Endodermal cell (in vitro differentiated cells): ENCODE results near the gene CBLB. TPM values are rescaled to one million over a fixed set of nuclear protein-coding genes. Genes with fewer than 3 reads are reported as not detected.

Experiments used
- DNase-seq: peaks from one replicate; pipeline ENCODE4 v3.0.0-alpha.2; 2017
- H3K27ac ChIP-seq: 2 replicates; pipeline ENCODE4 v1.5.1; 2013; ENCODE audit warnings: mild to moderate bottlenecking, low read depth, low read length, moderate library complexity
- H3K27me3 ChIP-seq: 2 replicates; pipeline ENCODE4 v1.6.1; 2013; ENCODE audit warnings: mild to moderate bottlenecking, low read length, moderate library complexity; ENCODE audit not compliant: insufficient read depth, control insufficient read depth, poor library complexity, severe bottlenecking
- H3K36me3 ChIP-seq: 2 replicates; pipeline ENCODE4 v1.7.0; 2013; ENCODE audit warnings: mild to moderate bottlenecking, low read length, moderate library complexity; ENCODE audit not compliant: control insufficient read depth, insufficient read depth
- H3K4me1 ChIP-seq: one replicate; pipeline ENCODE4 v1.7.0; 2013; ENCODE audit warnings: low read length; ENCODE audit not compliant: control insufficient read depth, insufficient read depth
- H3K4me3 ChIP-seq: 2 replicates; pipeline ENCODE4 v1.5.1; 2013; ENCODE audit warnings: mild to moderate bottlenecking, low read length, moderate library complexity
- H3K9ac ChIP-seq: 2 replicates; pipeline ENCODE4 v1.6.1; 2013; ENCODE audit warnings: mild to moderate bottlenecking, low read length, moderate library complexity; ENCODE audit not compliant: poor library complexity, severe bottlenecking; ENCODE audit errors: extremely low read depth
- H3K9me3 ChIP-seq: 2 replicates; pipeline ENCODE4 v1.6.1; 2013; ENCODE audit warnings: mild to moderate bottlenecking, low read length, moderate library complexity; ENCODE audit not compliant: control insufficient read depth
- H3K27ac Mint-ChIP-seq: 2 replicates; pipeline ENCODE4 v1.8.0; 2020; ENCODE audit warnings: mixed read lengths
- H3K27me3 Mint-ChIP-seq: 2 replicates; pipeline ENCODE4 v1.8.0; 2021; ENCODE audit warnings: mild to moderate bottlenecking, mixed read lengths; ENCODE audit not compliant: insufficient read depth
- H3K36me3 Mint-ChIP-seq: 2 replicates; pipeline ENCODE4 v1.8.0; 2020; ENCODE audit warnings: low read depth, mixed read lengths
- H3K4me1 Mint-ChIP-seq: 2 replicates; pipeline ENCODE4 v1.8.0; 2020; ENCODE audit warnings: mixed read lengths
- H3K4me3 Mint-ChIP-seq: 2 replicates; pipeline ENCODE4 v1.8.0; 2020; ENCODE audit warnings: mild to moderate bottlenecking, moderate library complexity, mixed read lengths
- H3K9me3 Mint-ChIP-seq: 2 replicates; pipeline ENCODE4 v1.8.0; 2020; ENCODE audit warnings: mild to moderate bottlenecking, mixed read lengths
- WGBS, 2 experiments: methylation state at CpG; one replicate each; pipeline versions ENCODE4 v1.1.5 to v1.1.7; 2013; ENCODE audit warnings: missing lambda C conversion rate in 2 of 2, mixed read lengths in 1 of 2; ENCODE audit not compliant: insufficient coverage in 1 of 2, insufficient read length in 1 of 2; 5-methylcytosine and 5-hydroxymethylcytosine counted together
- total RNA-seq, 2 donors: library from RNA; stranded (reverse); fragmentation: NEBNext Ultra II Directional in 1 of 2; extraction: Animal tissue kit (Norgen Biotek cat#: 25700) in 1 of 2; gene quantifications; 2 replicates in 1 of 2; 3 replicates in 1 of 2; pipeline ENCODE4 v1.2.1, GENCODE V29; 2021
- TF ChIP-seq, protein P1 (sequence below): fragments of 200-600 bp; sonication (generic); conservative IDR thresholded peaks from 2 replicates; pipeline ENCODE4 v1.5.0; 2021; ENCODE audit warnings: antibody characterized with exemption, mild to moderate bottlenecking

Gene CBLB
- total RNA-seq, 2 donors from 2014 or later = 45.4 to 60.5 TPM

DNA sequence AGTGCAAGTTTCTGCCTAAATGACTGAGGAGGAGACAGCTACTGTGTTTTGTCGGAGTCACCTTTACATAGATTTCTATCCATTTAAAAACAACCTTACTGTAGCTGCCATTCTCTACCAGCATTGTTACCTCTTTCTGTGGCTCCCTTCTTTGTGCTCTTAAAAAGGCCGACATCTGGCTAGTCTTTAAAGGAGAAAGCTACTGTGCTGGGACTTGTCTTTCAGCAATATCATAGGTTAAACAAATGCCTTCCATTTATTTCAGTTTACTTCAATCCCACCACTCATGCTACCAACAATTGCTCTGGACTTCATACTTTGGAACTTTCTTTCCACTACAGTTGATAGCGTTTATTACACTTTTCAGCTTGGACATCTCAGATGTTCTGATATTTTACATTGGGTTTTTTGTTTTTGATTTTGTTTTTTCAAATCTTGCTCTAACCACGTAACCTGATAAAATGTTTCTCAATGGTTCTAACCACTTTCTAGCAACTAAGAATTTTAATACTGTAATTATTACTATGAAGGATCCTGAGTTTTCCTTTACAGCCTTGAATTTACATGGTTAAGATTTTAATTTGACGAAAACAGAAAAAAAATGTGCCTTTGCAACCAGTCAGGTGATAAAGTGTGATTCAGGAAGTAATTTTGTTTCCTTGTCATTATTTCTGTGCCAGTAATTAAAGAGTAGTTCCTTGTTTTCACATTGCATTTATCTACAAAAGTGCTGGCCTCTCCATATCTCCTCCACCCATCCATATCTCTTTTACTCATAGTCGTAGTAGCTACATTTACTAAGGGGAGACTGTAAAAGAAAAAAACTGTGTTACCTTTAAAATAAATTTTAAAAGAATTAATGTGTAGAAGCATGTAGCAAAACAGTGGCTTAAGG is 1.3 kb upstream of the CBLB start:
- no peaks in the 10 kb centered on the region for H3K9me3 Mint-ChIP-seq
- H3K4me1 ChIP-seq = peaks cover 9% of the 10 kb centered on the region
- H3K9me3 ChIP-seq = no peaks in the 10 kb centered on the region
- peak overlapping the region; percentile 83 for H3K4me3 ChIP-seq
- peaks cover 11% of the 10 kb centered on the region for H3K36me3 ChIP-seq
- no peaks in the 10 kb centered on the region for H3K27me3 ChIP-seq
- H3K9ac ChIP-seq = peak overlapping the region; percentile 17
- H3K27ac ChIP-seq = peak overlapping the region; percentile 99
- H3K4me1 Mint-ChIP-seq = peaks cover 31% of the 10 kb centered on the region
- H3K36me3 Mint-ChIP-seq = peaks cover 11% of the 10 kb centered on the region
- peak overlapping the region; percentile 98 for H3K27ac Mint-ChIP-seq
- WGBS, 2 experiments = 83 to 100% methylated on average over 1 to 5 of the region's 6 CpGs
- H3K4me3 Mint-ChIP-seq = peak overlapping the region; percentile 90
- no peak for DNase-seq
- H3K27me3 Mint-ChIP-seq = no peaks in the 10 kb centered on the region
- TF ChIP-seq, protein P1, sequence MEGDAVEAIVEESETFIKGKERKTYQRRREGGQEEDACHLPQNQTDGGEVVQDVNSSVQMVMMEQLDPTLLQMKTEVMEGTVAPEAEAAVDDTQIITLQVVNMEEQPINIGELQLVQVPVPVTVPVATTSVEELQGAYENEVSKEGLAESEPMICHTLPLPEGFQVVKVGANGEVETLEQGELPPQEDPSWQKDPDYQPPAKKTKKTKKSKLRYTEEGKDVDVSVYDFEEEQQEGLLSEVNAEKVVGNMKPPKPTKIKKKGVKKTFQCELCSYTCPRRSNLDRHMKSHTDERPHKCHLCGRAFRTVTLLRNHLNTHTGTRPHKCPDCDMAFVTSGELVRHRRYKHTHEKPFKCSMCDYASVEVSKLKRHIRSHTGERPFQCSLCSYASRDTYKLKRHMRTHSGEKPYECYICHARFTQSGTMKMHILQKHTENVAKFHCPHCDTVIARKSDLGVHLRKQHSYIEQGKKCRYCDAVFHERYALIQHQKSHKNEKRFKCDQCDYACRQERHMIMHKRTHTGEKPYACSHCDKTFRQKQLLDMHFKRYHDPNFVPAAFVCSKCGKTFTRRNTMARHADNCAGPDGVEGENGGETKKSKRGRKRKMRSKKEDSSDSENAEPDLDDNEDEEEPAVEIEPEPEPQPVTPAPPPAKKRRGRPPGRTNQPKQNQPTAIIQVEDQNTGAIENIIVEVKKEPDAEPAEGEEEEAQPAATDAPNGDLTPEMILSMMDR = no peak

DNA sequence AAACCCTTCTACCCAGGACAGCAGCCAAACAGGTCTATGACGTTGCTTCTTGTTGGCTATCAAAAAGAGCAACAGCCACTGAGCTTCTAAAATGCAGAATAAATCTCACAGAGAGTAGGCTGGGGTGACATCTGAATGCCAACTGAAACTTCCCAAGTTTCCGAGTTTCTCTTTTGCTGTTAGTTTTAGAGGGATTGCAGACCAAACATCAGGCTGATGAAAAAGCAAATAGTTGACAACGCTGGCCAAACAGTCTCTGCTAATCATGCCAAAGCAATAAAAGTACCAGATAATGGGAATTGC is 670 bp upstream of the CBLB start:
- H3K36me3 ChIP-seq = peaks cover 17% of the 10 kb centered on the region
- no peaks in the 10 kb centered on the region for H3K9me3 ChIP-seq
- peaks cover 9% of the 10 kb centered on the region for H3K4me1 ChIP-seq
- peak overlapping the region; percentile 90 for H3K4me3 Mint-ChIP-seq
- peaks cover 31% of the 10 kb centered on the region for H3K4me1 Mint-ChIP-seq
- H3K27ac ChIP-seq = peak overlapping the region; percentile 99
- TF ChIP-seq, protein P1 = no peak
- no peak for DNase-seq
- H3K9me3 Mint-ChIP-seq = no peaks in the 10 kb centered on the region
- peak overlapping the region; percentile 83 for H3K4me3 ChIP-seq
- H3K9ac ChIP-seq = peak overlapping the region; percentile 17
- peak overlapping the region; percentile 98 for H3K27ac Mint-ChIP-seq
- H3K36me3 Mint-ChIP-seq = peaks cover 12% of the 10 kb centered on the region
- H3K27me3 Mint-ChIP-seq = no peaks in the 10 kb centered on the region
- H3K27me3 ChIP-seq = no peaks in the 10 kb centered on the region
- 0 to 14% methylated on average over 3 of the region's 3 CpGs for WGBS, 2 experiments

DNA sequence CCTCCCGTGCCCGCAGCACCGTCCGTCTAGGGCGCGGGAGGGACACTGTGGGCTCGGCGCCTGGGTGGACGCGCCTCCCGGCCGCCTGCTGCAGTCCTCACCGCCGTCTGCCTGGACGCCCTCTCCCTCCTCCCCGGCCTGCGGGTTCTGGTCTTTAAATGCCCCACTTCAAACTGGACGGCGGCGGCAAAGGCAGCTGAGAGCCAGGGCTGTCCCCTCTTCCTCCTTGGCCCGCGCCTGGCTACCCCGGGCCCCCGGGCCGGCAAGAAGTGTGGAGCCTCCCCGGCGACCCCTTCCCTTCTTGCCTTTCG is 426 bp downstream of the CBLB start:
- peak overlapping the region; percentile 83 for H3K4me3 ChIP-seq
- Mint-ChIP-seq H3K4me1 (peaks cover 31% of the 10 kb centered on the region), H3K27me3 (no peaks in the 10 kb centered on the region), H3K36me3 (peaks cover 16% of the 10 kb centered on the region), H3K9me3 (no peaks in the 10 kb centered on the region), H3K4me3 (peak overlapping the region; percentile 90), H3K27ac (peak overlapping the region; percentile 88)
- TF ChIP-seq, protein P1 = no peak
- peak overlapping the region; percentile 68 for H3K9ac ChIP-seq
- DNase-seq = peak; percentile 85
- no peaks in the 10 kb centered on the region for H3K9me3 ChIP-seq
- peak overlapping the region; percentile 82 for H3K27ac ChIP-seq
- 0% methylated on average over 17 to 28 of the region's 28 CpGs for WGBS, 2 experiments
- H3K36me3 ChIP-seq = peaks cover 26% of the 10 kb centered on the region
- peaks cover 9% of the 10 kb centered on the region for H3K4me1 ChIP-seq
- no peaks in the 10 kb centered on the region for H3K27me3 ChIP-seq
